ENCODE results near the gene GK. TPM values are rescaled to one million over a fixed set of nuclear protein-coding genes. Genes with fewer than 3 reads are reported as not detected.

The GK gene
- total RNA-seq, 1 experiment from 2014 or later: 14.3 TPM

DNA sequence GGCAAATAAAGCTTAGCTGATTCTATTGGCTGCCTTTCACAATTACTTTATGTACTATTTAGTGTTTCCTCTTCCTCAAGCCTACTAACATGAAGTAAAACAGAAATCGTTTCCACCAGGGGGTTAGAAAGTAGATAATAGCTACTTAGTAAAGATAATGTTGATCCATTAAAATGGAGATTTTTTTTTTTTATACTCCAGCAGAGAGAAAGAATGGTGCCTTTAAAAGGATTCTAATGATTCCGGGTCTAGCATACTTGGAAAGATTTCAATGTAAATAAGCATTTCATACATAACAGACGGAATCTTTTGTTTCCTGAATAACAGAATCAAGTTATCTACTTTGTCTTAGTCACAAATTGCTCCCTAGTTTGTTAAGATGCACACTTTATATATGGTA lies 37.1 kb downstream of the GK start:
- no peaks in the 10 kb centered on the region for H3K9me3 Mint-ChIP-seq (ENCODE audit: low read depth, unreplicated experiment)
- BruUV-seq (replicated peaks): no TSS peak
- intact Hi-C loops (cut with micrococcal nuclease; ENCODE audit: unreplicated experiment): no loop called here
- DNase-seq: no peak
- no peaks in the 10 kb centered on the region for H3K36me3 Mint-ChIP-seq (ENCODE audit: insufficient read depth, unreplicated experiment)
- CTCF ChIA-PET: no interaction called here
- no peak overlapping the region for H3K4me3 Mint-ChIP-seq (ENCODE audit: low read depth, unreplicated experiment)
- peaks cover 6% of the 10 kb centered on the region for H3K4me1 Mint-ChIP-seq (ENCODE audit: low read depth, unreplicated experiment)
- no peaks in the 10 kb centered on the region for H3K27me3 Mint-ChIP-seq (ENCODE audit: unreplicated experiment)
- TF ChIP-seq, protein P1, sequence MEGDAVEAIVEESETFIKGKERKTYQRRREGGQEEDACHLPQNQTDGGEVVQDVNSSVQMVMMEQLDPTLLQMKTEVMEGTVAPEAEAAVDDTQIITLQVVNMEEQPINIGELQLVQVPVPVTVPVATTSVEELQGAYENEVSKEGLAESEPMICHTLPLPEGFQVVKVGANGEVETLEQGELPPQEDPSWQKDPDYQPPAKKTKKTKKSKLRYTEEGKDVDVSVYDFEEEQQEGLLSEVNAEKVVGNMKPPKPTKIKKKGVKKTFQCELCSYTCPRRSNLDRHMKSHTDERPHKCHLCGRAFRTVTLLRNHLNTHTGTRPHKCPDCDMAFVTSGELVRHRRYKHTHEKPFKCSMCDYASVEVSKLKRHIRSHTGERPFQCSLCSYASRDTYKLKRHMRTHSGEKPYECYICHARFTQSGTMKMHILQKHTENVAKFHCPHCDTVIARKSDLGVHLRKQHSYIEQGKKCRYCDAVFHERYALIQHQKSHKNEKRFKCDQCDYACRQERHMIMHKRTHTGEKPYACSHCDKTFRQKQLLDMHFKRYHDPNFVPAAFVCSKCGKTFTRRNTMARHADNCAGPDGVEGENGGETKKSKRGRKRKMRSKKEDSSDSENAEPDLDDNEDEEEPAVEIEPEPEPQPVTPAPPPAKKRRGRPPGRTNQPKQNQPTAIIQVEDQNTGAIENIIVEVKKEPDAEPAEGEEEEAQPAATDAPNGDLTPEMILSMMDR (IDR thresholded peaks at IDR 0.05; ENCODE audit: unreplicated experiment): no peak
- H3K27ac Mint-ChIP-seq (ENCODE audit: unreplicated experiment): no peak overlapping the region

DNA sequence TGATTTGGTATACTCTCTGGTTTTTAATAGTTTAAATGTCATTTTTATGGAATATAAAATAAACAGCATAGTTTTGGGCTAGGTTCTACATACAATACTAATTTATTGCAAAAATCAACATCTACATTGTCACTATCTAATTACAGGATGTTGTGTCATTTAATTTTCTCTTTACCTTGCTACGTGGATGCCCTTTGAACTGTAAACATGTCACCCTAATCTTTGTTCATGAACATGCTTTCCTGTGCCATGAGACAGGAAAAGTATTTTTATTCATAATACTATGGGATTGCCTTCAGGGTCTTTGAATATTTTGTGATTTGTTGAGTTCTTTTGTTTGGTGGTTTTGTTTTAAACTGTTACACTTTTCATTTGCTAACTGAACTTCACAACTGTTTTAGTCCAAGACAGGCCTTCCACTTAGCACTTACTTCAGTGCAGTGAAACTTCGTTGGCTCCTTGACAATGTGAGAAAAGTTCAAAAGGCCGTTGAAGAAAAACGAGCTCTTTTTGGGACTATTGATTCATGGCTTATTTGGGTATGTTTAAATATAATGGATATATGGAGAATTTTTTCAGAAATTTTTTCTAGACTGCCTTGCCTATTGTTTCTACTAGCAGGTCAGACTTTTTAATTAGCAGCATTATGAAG lies 40.9 kb downstream of the GK start:
- peaks cover 6% of the 10 kb centered on the region for H3K4me1 Mint-ChIP-seq (ENCODE audit: low read depth, unreplicated experiment)
- CTCF ChIA-PET: no interaction called here

DNA sequence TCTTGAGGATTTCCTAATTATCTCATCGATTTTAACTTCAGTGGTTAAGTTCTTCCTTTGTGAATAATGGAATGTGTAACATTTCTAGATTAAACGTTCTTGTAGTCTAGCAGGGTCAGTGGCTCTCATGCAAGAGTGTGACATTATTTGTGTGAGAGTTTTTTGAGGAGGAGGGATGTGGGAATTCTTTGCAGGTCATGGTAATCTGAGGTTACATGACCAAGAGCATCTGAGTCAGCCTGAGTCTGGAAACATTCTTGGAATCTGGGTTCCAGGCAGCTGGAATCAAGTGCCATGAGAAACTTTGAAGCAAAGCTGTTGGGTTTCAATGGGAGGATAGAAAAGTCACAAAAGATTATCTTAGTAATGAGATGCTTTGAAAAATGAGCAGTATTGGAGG lies 49.5 kb downstream of the GK start:
- intact Hi-C loops (cut with micrococcal nuclease; ENCODE audit: unreplicated experiment): no loop called here
- TF ChIP-seq, protein P1 (IDR thresholded peaks at IDR 0.05; ENCODE audit: unreplicated experiment): no peak
- BruUV-seq (replicated peaks): no TSS peak
- Mint-ChIP-seq H3K4me1 (ENCODE audit: low read depth, unreplicated experiment) (no peaks in the 10 kb centered on the region), H3K9me3 (ENCODE audit: low read depth, unreplicated experiment) (no peaks in the 10 kb centered on the region), H3K27me3 (ENCODE audit: unreplicated experiment) (no peaks in the 10 kb centered on the region), H3K27ac (ENCODE audit: unreplicated experiment) (no peak overlapping the region), H3K4me3 (ENCODE audit: low read depth, unreplicated experiment) (no peak overlapping the region), H3K36me3 (ENCODE audit: insufficient read depth, unreplicated experiment) (no peaks in the 10 kb centered on the region)
- DNase-seq: no peak
- CTCF ChIA-PET: interaction anchor here (0.5 kb wide), 1 partner anchor 15 kb away, joined by 8 read pairs; no protein-coding TSS in a partner anchor

More for the DNA sequence above, 40.9 kb downstream of the GK start:
- H3K36me3 Mint-ChIP-seq (ENCODE audit: insufficient read depth, unreplicated experiment): no peaks in the 10 kb centered on the region
- TF ChIP-seq, protein P1 (IDR thresholded peaks at IDR 0.05; ENCODE audit: unreplicated experiment): no peak
- no peak overlapping the region for H3K4me3 Mint-ChIP-seq (ENCODE audit: low read depth, unreplicated experiment)
- H3K27me3 Mint-ChIP-seq (ENCODE audit: unreplicated experiment): no peaks in the 10 kb centered on the region
- H3K9me3 Mint-ChIP-seq (ENCODE audit: low read depth, unreplicated experiment): no peaks in the 10 kb centered on the region
- H3K27ac Mint-ChIP-seq (ENCODE audit: unreplicated experiment): no peak overlapping the region
- DNase-seq: no peak
- no TSS peak for BruUV-seq (replicated peaks)
- intact Hi-C loops (cut with micrococcal nuclease; ENCODE audit: unreplicated experiment): no loop called here

DNA sequence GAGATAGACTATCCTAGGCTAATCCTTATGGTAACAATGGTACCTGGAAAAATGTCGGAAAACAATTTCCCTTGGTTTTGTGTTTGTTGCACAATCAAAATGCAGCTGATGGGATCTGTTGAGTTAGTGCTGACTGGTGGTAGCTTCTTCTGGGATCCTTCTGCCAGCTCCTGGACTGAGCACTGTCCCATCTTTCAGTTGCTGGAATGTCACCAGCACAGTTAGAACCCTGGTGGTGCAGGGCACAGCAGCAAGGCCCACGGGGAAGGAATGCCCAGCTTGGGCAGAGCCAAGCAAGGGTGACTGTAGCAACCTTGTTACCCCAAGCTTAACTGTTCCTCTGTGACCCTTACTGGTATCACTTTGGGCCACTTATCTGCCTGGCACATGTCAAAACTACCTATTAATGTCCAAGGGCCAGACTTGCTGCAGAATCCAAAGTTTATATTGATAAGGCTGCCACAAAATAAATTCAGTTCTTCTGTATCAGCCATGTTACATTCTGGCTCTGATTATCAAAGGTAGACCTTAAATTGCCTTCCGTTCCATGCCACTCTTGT lies 53.1 kb downstream of the GK start:
- BruUV-seq (replicated peaks): no TSS peak
- Mint-ChIP-seq H3K4me3 (ENCODE audit: low read depth, unreplicated experiment) (no peak overlapping the region), H3K4me1 (ENCODE audit: low read depth, unreplicated experiment) (no peaks in the 10 kb centered on the region), H3K27me3 (ENCODE audit: unreplicated experiment) (no peaks in the 10 kb centered on the region), H3K27ac (ENCODE audit: unreplicated experiment) (no peak overlapping the region), H3K9me3 (ENCODE audit: low read depth, unreplicated experiment) (no peaks in the 10 kb centered on the region), H3K36me3 (ENCODE audit: insufficient read depth, unreplicated experiment) (no peaks in the 10 kb centered on the region)
- intact Hi-C loops (cut with micrococcal nuclease; ENCODE audit: unreplicated experiment): no loop called here
- TF ChIP-seq, protein P1 (IDR thresholded peaks at IDR 0.05; ENCODE audit: unreplicated experiment): no peak
- no peak for DNase-seq
- CTCF ChIA-PET: no interaction called here
